GM23338 (cell line): ENCODE data around the gene LAYN. TPM values are rescaled to one million over a fixed set of nuclear protein-coding genes. Genes with fewer than 3 reads are reported as not detected.

Source experiments
- ATAC-seq: fragments of 200-7000 bp; cut with Tn5 transposase; 3 replicates; pipeline ENCODE4 v1.9.1; 2020
- DNase-seq: peaks from one replicate; pipeline ENCODE4 v3.0.0-alpha.2; 2015; ENCODE audit warnings: low spot score
- H2AFZ ChIP-seq: fragments of 200-600 bp; sonication (generic); 2 replicates; pipeline ENCODE4 v1.8.0; 2016; ENCODE audit warnings: antibody characterized with exemption, mild to moderate bottlenecking, moderate library complexity
- H3F3A ChIP-seq: fragments of 200-600 bp; sonication (generic); replicated peaks from 2 replicates; pipeline ENCODE4 v1.8.0; 2017; ENCODE audit warnings: antibody characterized with exemption, mixed run types, low read depth
- H3K27ac ChIP-seq: fragments of 200-600 bp; sonication (generic); 2 replicates; pipeline ENCODE4 v1.6.1; 2016; ENCODE audit warnings: low read depth
- H3K27me3 ChIP-seq: fragments of 200-600 bp; sonication (generic); 2 replicates; pipeline ENCODE4 v1.8.0; 2016; ENCODE audit warnings: mild to moderate bottlenecking, mixed run types, moderate library complexity; ENCODE audit not compliant: insufficient read depth
- H3K36me3 ChIP-seq: fragments of 200-600 bp; sonication (generic); 2 replicates; pipeline ENCODE4 v1.8.0; 2016; ENCODE audit warnings: mild to moderate bottlenecking; ENCODE audit not compliant: insufficient read depth
- H3K4me1 ChIP-seq: fragments of 200-600 bp; sonication (generic); 2 replicates; pipeline ENCODE4 v1.8.0; 2016; ENCODE audit warnings: mild to moderate bottlenecking, moderate library complexity; ENCODE audit not compliant: insufficient read depth
- H3K4me2 ChIP-seq: fragments of 200-600 bp; sonication (generic); 2 replicates; pipeline ENCODE4 v1.7.1; 2017; ENCODE audit warnings: mixed run types
- H3K4me3 ChIP-seq: fragments of 200-600 bp; sonication (generic); 2 replicates; pipeline ENCODE4 v1.6.1; 2016; ENCODE audit warnings: mixed run types
- H3K79me2 ChIP-seq: fragments of 200-600 bp; sonication (generic); replicated peaks from 2 replicates; pipeline ENCODE4 v1.8.0; 2017; ENCODE audit warnings: mild to moderate bottlenecking; ENCODE audit not compliant: insufficient read depth
- H3K9me2 ChIP-seq: fragments of 200-600 bp; sonication (generic); 2 replicates; pipeline ENCODE4 v1.8.0; 2017; ENCODE audit not compliant: insufficient read depth
- H4K20me1 ChIP-seq: fragments of 200-600 bp; sonication (generic); replicated peaks from 2 replicates; pipeline ENCODE4 v1.8.0; 2017; ENCODE audit warnings: mild to moderate bottlenecking; ENCODE audit not compliant: insufficient read depth
- H3K27ac Mint-ChIP-seq: 2 replicates; pipeline ENCODE4 v1.8.0; 2020; ENCODE audit warnings: inconsistent platforms, mild to moderate bottlenecking, moderate library complexity, mixed read lengths
- H3K27me3 Mint-ChIP-seq: 3 replicates; pipeline ENCODE4 v1.8.0; 2022; ENCODE audit warnings: low read depth, mild to moderate bottlenecking, moderate library complexity, mixed read lengths, inconsistent platforms; ENCODE audit not compliant: insufficient read depth, poor library complexity
- H3K36me3 Mint-ChIP-seq: 3 replicates; pipeline ENCODE4 v1.8.0; 2021; ENCODE audit warnings: low read depth, mild to moderate bottlenecking, inconsistent platforms, moderate library complexity, mixed read lengths
- H3K4me1 Mint-ChIP-seq: 3 replicates; pipeline ENCODE4 v1.8.0; 2020; ENCODE audit warnings: mild to moderate bottlenecking, inconsistent platforms, mixed read lengths
- H3K4me3 Mint-ChIP-seq: 3 replicates; pipeline ENCODE4 v1.8.0; 2021; ENCODE audit warnings: moderate library complexity, mild to moderate bottlenecking, inconsistent platforms, mixed read lengths
- H3K9me3 Mint-ChIP-seq: 3 replicates; pipeline ENCODE4 v1.8.0; 2020; ENCODE audit warnings: moderate library complexity, mild to moderate bottlenecking, inconsistent platforms, mixed read lengths
- CREB1 ChIP-seq: fragments of 250-450 bp; sonication (Bioruptor Pico); IDR thresholded peaks from 2 replicates; pipeline ENCODE4 v1.5.0; 2020; ENCODE audit warnings: low read depth, mild to moderate bottlenecking, moderate library complexity
- CTCF ChIP-seq, 2 experiments: fragments of 200-600 bp in 1 of 2; sonication (generic) in 1 of 2; conservative IDR thresholded peaks; 2 replicates each; pipeline versions ENCODE4 v1.5.1 to v1.6.1; 2016 to 2017; ENCODE audit warnings: antibody characterized with exemption in 2 of 2, low read depth in 2 of 2, mild to moderate bottlenecking in 2 of 2, moderate library complexity in 1 of 2
- EZH2 ChIP-seq: fragments of 200-600 bp; sonication (generic); IDR thresholded peaks from one replicate; pipeline ENCODE4 v1.8.0; 2017; ENCODE audit warnings: antibody characterized with exemption, mild to moderate bottlenecking, low read depth; ENCODE audit not compliant: unreplicated experiment
- EZH2phosphoT487 ChIP-seq: fragments of 200-600 bp; sonication (generic); IDR thresholded peaks from one replicate; pipeline ENCODE4 v1.8.1; 2018; ENCODE audit warnings: antibody characterized with exemption; ENCODE audit not compliant: unreplicated experiment
- JUNB ChIP-seq: IDR thresholded peaks from one replicate; pipeline ENCODE4 v1.6.1; 2016; ENCODE audit warnings: antibody characterized with exemption; ENCODE audit not compliant: unreplicated experiment
- NANOG ChIP-seq: IDR thresholded peaks from 2 replicates; pipeline ENCODE4 v1.6.1; 2016; ENCODE audit warnings: antibody characterized with exemption, borderline replicate concordance
- POLR2AphosphoS5 ChIP-seq: IDR thresholded peaks from 2 replicates; pipeline ENCODE4 v1.6.1; 2016; ENCODE audit warnings: antibody characterized with exemption, low read depth
- REST ChIP-seq: IDR thresholded peaks from one replicate; pipeline ENCODE4 v1.6.1; 2018; ENCODE audit warnings: antibody characterized with exemption; ENCODE audit not compliant: unreplicated experiment
- STAT1 ChIP-seq: IDR thresholded peaks from one replicate; pipeline ENCODE4 v1.6.1; 2016; ENCODE audit warnings: antibody characterized with exemption; ENCODE audit not compliant: unreplicated experiment
- ZNF114 ChIP-seq: fragments of 250-450 bp; sonication (Bioruptor Pico); IDR thresholded peaks from 2 replicates; pipeline ENCODE4 v1.5.0; 2020; ENCODE audit warnings: mild to moderate bottlenecking, moderate library complexity
- ZNF331 ChIP-seq: fragments of 250-450 bp; sonication (Bioruptor Pico); IDR thresholded peaks from 2 replicates; pipeline ENCODE4 v1.5.0; 2020; ENCODE audit warnings: low read depth, mild to moderate bottlenecking, moderate library complexity
- polyA plus RNA-seq: library from polyadenylated mRNA; unstranded; fragments of >200 nt; fragmentation: Nextera tagmentation; extraction: Ambion mirVana; gene quantifications from 2 replicates; pipeline ENCODE4 v1.2.1, GENCODE V29; 2016
- total RNA-seq: library from RNA; depleted of rRNA; stranded (reverse); fragments of >200 nt; shearing (Covaris generic); gene quantifications from 2 replicates; pipeline ENCODE4 v1.2.3, GENCODE V29; 2014
- TF ChIP-seq, protein P1 (sequence below): fragments of 250-450 bp; sonication (Bioruptor Pico); IDR thresholded peaks from 2 replicates; pipeline ENCODE4 v1.5.0; 2020; ENCODE audit warnings: mild to moderate bottlenecking, moderate library complexity
- TF ChIP-seq, protein P2 (sequence below): IDR thresholded peaks from 2 replicates; pipeline ENCODE4 v1.6.1; 2016; ENCODE audit warnings: antibody characterized with exemption

Gene LAYN
- total and polyA plus RNA-seq, 2 experiments from 2014 or later, result 6.8 to 7.9 TPM

- peak; percentile 74 for ATAC-seq
- H3K4me2 ChIP-seq, result peak within 1 kb of the TSS; percentile 81
- H3K36me3 Mint-ChIP-seq, result no peaks in the 10 kb centered on the region
Observed at GRCh38 chr11:111512296-111513239, 28.0 kb upstream of the LAYN start, which contains the start of gene BTG4. Gene BTG4, minus strand, starts transcription at chr11:111512386. Its CDS starts 13,610 bp downstream, at chr11:111498776.

More at GRCh38 chr11:111512296-111513239, 28.0 kb upstream of the LAYN start, which contains the start of gene BTG4:
- H3K9me3 Mint-ChIP-seq, result no peaks in the 10 kb centered on the region
- Histone ChIP-seq H3K9me2 (no peaks in the 10 kb centered on the region), H3K79me2 (no peaks in the 10 kb centered on the region), H3K27me3 (peaks cover 45% of the 10 kb centered on the region), H4K20me1 (no peaks in the 10 kb centered on the region), H3K36me3 (no peaks in the 10 kb centered on the region), H3K27ac (no peak within 1 kb of the TSS), H3F3A (peaks cover 6% of the 10 kb centered on the region; the same call in 1 of the 2 replicates), H3K4me3 (peak within 1 kb of the TSS; percentile 62), H3K4me1 (peaks cover 22% of the 10 kb centered on the region), H2AFZ (peak within 1 kb of the TSS; percentile 87)
- peak; percentile 69 for DNase-seq
- peaks cover 11% of the 10 kb centered on the region; the same call in 2 of the 3 replicates for H3K4me1 Mint-ChIP-seq
- peaks cover 26% of the 10 kb centered on the region for H3K27me3 Mint-ChIP-seq
- peak; percentile 26 for TF ChIP-seq EZH2
- no peak for TF ChIP-seq ZNF331
- TF ChIP-seq CREB1 (CRISPR knock-in tag), result 0 out of 2 replicates have a peak, but pooled peaks have one; percentile 3
- peak in 1 of 2 experiments; percentile 28; a peak in 1 of 4 replicates for TF ChIP-seq CTCF (conservative IDR thresholded peaks at IDR 0.05; ENCODE audit: low read depth in 2 of 2)
- TF ChIP-seq, protein P1, sequence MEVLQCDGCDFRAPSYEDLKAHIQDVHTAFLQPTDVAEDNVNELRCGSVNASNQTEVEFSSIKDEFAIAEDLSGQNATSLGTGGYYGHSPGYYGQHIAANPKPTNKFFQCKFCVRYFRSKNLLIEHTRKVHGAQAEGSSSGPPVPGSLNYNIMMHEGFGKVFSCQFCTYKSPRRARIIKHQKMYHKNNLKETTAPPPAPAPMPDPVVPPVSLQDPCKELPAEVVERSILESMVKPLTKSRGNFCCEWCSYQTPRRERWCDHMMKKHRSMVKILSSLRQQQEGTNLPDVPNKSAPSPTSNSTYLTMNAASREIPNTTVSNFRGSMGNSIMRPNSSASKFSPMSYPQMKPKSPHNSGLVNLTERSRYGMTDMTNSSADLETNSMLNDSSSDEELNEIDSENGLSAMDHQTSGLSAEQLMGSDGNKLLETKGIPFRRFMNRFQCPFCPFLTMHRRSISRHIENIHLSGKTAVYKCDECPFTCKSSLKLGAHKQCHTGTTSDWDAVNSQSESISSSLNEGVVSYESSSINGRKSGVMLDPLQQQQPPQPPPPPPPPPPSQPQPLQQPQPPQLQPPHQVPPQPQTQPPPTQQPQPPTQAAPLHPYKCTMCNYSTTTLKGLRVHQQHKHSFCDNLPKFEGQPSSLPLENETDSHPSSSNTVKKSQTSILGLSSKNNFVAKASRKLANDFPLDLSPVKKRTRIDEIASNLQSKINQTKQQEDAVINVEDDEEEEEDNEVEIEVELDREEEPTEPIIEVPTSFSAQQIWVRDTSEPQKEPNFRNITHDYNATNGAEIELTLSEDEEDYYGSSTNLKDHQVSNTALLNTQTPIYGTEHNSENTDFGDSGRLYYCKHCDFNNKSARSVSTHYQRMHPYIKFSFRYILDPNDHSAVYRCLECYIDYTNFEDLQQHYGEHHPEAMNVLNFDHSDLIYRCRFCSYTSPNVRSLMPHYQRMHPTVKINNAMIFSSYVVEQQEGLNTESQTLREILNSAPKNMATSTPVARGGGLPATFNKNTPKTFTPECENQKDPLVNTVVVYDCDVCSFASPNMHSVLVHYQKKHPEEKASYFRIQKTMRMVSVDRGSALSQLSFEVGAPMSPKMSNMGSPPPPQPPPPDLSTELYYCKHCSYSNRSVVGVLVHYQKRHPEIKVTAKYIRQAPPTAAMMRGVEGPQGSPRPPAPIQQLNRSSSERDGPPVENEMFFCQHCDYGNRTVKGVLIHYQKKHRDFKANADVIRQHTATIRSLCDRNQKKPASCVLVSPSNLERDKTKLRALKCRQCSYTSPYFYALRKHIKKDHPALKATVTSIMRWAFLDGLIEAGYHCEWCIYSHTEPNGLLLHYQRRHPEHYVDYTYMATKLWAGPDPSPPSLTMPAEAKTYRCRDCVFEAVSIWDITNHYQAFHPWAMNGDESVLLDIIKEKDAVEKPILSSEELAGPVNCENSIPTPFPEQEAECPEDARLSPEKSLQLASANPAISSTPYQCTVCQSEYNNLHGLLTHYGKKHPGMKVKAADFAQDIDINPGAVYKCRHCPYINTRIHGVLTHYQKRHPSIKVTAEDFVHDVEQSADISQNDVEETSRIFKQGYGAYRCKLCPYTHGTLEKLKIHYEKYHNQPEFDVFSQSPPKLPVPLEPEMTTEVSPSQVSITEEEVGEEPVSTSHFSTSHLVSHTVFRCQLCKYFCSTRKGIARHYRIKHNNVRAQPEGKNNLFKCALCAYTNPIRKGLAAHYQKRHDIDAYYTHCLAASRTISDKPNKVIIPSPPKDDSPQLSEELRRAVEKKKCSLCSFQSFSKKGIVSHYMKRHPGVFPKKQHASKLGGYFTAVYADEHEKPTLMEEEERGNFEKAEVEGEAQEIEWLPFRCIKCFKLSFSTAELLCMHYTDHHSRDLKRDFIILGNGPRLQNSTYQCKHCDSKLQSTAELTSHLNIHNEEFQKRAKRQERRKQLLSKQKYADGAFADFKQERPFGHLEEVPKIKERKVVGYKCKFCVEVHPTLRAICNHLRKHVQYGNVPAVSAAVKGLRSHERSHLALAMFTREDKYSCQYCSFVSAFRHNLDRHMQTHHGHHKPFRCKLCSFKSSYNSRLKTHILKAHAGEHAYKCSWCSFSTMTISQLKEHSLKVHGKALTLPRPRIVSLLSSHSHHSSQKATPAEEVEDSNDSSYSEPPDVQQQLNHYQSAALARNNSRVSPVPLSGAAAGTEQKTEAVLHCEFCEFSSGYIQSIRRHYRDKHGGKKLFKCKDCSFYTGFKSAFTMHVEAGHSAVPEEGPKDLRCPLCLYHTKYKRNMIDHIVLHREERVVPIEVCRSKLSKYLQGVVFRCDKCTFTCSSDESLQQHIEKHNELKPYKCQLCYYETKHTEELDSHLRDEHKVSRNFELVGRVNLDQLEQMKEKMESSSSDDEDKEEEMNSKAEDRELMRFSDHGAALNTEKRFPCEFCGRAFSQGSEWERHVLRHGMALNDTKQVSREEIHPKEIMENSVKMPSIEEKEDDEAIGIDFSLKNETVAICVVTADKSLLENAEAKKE (CRISPR knock-in tag), result no peak
- no peak for TF ChIP-seq NANOG
- TF ChIP-seq REST, result no peak
- TF ChIP-seq EZH2phosphoT487, result no peak
- no peak for TF ChIP-seq STAT1
- TF ChIP-seq JUNB, result no peak
- peak; percentile 68 for TF ChIP-seq POLR2AphosphoS5
- no peak for TF ChIP-seq ZNF114
- TF ChIP-seq, protein P2, sequence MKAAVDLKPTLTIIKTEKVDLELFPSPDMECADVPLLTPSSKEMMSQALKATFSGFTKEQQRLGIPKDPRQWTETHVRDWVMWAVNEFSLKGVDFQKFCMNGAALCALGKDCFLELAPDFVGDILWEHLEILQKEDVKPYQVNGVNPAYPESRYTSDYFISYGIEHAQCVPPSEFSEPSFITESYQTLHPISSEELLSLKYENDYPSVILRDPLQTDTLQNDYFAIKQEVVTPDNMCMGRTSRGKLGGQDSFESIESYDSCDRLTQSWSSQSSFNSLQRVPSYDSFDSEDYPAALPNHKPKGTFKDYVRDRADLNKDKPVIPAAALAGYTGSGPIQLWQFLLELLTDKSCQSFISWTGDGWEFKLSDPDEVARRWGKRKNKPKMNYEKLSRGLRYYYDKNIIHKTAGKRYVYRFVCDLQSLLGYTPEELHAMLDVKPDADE, result no peak
- H3K27ac Mint-ChIP-seq, result no peak within 1 kb of the TSS
- peak within 1 kb of the TSS; percentile 83 for H3K4me3 Mint-ChIP-seq
